HG02588 (cell line): Measurements from ENCODE around the gene CBFA2T2.
"Not testable (repeated sequence)": the region's sequence is repeated elsewhere in the genome, so short reads cannot be mapped to it uniquely, and the experiment has no call there.

Experiments
- ATAC-seq: cut with Tn5 transposase; IDR thresholded peaks from one replicate; pipeline ENCODE4 v1.9.1; 2021; ENCODE audit warnings: mild to moderate bottlenecking, moderate library complexity; ENCODE audit not compliant: unreplicated experiment

Gene CBFA2T2

DNA sequence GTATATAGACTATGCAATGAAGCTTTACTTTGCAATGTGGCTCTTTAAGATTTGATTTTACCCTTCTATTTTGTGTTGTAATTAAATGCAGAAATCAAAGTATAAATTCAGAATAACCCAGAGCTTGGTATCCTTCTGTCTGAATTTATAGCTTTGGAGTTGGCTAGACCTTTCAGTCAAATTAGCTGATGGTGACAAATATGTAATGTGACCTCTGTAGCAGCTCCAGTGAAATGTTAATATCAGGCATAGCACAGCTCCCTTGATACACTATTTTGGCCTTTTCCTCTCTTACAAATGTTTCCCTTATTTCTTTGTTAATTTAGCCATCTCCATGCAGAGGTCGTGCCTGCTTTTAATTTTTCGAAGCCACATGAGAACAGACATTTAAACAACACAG, 11.1 kb downstream of the CBFA2T2 start:
- ATAC-seq = no peak

DNA sequence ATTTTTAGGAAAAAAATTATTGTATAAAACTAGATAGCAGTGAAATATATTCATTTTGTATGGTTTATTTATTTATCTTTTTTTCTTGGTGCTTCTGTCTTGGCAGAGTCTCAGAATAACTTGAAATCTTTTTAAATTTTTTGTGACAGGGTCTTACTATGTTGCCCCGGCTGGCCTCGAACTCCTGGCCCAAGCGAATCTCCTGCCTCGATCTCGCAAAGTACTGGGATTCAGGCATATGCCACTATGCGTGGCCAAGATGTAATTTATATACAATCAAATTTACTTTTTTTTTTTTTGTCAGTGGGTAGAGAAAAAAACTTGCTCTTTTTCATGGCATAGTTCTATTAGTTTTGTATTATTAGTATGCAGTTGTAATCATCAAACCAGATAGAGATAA, 13.7 kb downstream of the CBFA2T2 start:
- no peak for ATAC-seq

DNA sequence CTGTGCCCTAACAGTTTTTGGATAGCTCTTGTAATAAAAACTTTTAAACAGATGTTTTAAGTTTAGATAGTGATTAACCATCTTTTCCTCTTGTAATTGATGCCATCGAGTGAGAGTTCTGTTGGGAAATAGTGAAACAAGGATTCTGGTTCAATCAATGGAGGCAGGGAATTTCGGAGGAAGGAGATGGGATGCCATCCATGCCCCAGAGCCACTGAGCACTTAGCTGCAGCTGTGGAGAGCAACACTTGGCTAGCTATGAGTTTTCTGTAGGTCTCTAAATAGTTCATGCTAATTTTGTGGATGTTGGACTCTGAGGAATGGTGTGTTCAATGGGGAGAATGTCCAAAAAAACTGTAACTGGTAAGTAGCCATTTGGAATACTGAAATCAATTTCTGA, 16.7 kb downstream of the CBFA2T2 start:
- ATAC-seq = no peak

DNA sequence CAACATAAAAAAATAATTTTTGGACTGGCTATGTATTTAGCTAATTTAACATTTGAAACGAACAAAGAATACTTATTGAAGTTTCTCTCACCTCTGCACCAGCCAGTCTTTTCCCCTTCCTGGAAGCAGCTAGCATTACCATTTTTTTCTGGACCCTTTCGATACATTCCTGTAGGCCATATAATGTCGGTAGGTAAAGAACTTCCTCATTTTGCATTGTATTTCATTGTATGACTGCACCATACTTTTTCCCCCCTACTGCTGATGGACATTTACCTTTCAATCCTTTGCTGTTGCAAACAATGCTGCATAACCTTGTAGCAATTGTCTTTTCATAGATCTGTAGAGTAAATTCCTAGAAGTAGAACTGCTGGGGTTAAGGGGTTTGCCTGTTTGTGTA, 17.6 kb downstream of the CBFA2T2 start:
- ATAC-seq = no peak

DNA sequence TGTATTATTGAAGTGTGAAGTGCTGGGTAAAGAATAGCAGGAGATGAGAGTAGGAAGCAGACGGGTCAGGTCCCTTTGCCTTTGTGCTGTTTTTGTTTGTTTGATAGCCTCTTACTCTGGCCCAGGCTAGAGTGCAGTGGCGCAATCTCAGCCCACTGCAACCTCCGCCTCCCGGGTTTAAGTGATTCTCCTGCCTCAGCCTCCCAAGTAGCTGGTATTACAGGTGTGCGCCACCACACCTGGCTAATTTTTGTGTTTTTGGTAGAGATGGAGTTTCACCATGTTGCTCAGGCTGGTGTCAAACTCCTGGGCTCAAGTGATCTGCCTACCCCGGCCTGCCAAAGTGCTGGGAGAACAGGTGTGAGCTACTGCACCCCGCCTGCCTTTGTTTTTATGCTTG, 18.1 kb downstream of the CBFA2T2 start:
- not testable (repeated sequence) for ATAC-seq

DNA sequence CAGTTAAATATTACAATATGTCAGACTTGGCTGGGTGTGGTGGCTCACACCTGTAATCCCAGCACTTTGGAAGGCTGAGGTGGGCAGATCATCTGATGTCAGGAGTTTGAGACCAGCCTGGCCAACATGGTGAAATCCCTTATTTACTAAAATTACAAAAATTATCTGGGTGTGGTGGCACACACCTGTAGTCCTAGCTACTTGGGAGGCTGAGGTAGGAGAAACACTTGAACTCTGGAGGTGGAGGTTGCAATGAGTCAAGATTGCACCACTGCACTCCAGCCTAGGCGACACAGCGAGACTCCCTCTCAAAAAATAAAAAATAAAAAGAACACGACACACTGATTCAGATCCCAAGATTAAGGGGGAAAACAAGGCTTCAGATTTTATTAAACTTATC, 19.2 kb downstream of the CBFA2T2 start:
- ATAC-seq = not testable (repeated sequence)

DNA sequence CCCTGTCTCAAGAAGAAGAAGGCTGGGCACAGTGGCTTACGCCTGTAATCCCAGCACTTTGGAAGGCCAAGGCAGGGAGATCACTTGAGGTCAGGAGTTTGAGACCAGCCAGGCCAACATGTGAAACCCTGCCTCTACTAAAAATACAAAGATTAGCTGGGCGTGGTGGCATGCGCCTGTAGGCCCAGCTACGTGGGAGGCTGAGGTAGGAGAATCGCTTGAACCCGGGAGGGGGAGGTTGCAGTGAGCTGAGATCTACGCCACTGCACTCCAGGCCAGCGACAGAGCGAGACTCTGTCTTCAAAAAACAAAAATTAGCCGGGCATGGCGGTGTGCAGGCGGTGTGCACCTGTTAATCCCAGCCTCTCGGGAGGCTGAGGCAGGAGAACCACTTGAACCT, 22.0 kb downstream of the CBFA2T2 start:
- ATAC-seq = not testable (repeated sequence)

DNA sequence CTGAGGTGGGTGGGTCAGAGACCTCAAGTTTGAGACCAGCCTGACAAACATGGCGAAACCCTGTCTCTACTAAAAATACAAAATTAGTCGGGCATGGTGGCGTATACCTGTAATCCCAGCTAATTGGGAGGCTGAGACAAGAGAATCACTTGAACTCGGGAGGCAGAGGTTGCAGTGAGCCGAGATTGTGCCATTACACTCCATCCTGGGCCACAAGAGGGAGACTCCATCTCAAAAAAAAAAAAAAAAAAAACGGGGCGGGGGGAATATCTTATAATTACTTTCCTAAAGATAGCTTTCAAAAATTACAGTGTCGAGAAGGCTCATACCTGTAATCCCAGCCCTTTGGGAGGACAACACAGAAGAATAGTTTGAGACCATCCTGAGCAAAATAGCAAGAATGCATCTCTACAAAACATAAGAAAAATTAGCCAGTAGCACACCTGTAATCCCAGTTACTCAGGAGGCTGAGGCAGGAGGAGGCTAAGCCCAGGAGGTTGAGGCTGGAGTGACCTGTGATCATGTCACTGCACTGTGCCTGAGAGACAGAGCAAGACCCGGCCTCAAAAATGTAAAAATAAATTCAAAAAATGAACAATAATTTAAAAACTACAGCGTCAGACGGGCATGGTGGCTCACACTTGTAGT, 25.8 kb downstream of the CBFA2T2 start:
- ATAC-seq = no peak

DNA sequence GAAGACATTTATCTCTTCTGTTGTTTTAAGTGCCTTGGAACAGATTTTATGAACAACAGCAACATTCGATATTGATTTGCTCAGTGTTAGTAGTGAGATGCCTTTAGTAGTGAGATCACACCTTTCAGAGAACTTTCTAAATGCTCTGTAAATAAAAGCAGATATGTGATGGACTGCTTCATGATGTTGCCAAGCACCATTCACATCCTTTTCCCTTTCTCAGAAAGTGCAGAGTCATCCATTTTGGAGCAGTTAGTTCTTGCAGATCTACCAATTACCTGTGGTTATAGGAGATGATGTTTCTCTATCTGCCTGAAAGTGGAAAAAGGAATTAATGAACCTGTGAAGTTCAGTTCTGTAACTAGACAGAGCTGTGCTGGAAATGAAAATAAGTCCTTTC, 27.0 kb downstream of the CBFA2T2 start:
- no peak for ATAC-seq

DNA sequence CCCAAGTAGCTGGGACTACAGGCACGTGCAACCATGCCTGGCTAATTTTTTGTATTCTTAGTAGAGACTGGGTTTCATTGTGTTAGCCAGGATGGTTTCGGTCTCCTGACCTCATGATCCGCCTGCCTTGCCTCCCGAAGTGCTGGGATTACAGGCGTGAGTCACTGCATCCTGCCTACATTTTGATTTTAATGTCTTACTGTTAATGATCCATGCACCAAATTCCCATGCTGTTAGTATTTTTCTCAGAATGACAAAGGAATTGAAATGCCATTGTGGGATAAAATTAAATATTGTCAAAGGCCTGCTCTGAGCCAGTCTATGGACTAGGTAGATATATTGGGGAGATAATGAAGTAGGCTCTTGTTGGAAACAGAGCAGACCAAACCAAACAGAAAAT, 28.2 kb downstream of the CBFA2T2 start:
- no peak for ATAC-seq

DNA sequence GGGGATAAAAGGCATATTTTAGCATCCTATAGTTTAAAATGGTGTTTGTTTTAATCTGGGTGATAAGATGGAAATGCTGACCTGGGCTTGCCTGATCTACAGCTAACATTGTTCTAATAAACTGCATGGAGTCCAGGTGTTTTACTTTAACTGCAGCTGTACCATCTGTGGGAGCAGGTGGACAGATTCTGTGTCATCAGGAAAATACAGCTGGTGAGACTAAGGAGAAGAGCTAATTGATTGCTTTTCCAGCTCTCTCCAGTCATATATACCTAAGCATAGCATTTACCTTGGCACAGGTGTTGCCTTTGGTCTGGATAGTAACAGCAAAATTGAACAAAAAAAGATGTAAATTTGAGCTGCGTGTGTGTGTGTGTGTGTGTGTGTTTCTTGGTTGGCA, 31.6 kb downstream of the CBFA2T2 start:
- no peak for ATAC-seq

DNA sequence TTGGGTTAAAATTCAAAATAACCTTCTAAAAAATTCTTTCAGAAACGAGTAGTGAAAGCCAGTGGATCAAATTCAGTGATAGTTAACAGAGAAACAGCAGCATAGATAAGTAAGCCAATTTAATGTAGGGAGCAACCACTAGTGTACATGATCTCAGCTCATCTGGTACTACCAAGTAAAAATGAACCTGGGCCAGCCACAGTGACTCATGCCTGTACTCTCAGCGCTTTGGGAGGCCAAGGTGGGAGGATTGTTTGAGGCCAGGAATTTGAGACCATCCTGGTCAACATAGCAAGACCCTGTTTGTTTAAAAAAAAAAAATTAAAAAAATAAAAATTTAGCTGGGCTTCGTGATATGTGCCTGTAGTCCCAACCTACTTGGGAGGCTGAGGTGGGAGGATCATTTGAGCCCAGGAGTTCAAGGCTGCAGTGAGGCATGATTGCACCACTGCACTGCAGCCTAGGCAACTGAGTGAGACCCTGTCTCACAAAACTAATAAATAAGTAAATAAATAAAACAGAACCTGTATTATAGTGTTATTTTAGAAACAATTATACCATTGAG, 32.4 kb downstream of the CBFA2T2 start:
- no peak for ATAC-seq

DNA sequence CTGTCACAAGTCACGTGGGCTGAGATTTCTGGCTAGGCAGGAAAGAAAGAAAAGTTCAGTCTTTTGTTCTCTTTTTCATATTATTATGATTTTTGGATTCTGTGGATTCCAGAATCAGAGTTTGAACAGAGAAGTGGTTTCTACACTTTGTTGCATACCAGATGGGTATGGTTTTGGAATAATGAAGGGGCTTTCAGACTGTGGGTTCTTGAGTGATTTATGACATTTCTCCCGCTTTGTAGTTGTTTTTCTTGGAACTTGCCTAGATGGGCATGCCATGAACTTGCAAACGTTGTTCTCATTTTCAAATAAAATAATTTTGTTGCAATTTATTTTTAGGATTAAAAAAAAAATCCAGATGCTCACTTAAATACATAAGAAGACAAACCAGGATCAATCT, 34.4 kb downstream of the CBFA2T2 start:
- no peak for ATAC-seq

DNA sequence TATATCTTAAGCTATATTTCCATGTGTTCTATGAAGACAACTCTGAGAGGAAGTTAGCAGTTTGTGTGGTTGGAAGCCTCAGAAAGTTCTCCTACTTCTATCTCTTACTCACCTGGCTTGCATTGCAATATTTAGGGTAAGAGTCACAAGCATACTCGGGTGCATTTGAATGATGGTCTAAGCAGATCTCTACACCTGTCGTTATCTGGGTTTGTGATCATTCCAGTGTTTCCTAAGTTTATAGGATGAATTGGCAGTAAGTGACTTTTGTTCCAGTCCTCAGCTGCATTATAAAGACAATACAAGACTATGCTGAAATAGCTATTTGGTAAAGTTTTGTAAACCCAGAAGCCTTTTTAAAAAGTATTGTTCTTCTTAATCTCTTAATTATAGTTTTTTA, 36.9 kb downstream of the CBFA2T2 start:
- ATAC-seq = no peak

DNA sequence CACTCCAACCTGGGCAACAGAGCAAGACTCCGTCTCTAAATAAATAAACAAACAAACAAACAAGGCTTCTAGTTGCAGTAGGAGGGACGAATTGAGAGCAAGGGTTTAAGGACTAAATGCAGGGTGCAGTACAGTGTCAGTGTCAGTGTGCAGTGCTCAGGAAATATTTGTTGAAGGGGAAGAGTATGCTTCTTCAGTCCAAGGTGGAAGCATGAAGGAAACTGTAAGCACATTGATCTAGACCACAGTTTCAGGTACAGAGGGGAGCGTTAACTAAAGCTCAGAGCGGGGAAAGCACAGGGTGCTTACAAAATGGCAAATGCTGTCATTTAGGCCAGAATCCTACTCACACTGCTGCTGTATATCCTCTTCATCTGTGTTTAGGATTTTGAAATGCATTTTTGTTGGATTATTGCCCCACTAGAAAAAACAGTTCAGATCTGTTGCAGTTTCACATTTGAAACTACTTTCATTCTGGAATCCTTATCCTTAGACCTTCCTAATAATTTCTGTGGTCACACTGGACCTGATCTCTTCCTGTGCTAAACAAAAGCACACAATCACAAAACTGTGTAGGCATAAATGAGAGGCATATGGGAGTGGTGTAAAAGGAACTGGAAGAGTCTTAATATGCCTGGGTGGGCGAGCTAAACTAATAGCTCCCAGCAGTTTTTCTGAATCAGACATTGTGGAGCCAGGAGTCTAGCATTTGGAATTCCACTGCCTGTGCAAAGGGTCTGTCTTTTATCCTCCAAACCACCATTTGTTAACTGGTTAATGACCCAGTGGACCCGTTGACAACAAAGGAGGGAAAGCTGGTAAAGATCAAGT, 41.4 kb downstream of the CBFA2T2 start:
- no peak for ATAC-seq

DNA sequence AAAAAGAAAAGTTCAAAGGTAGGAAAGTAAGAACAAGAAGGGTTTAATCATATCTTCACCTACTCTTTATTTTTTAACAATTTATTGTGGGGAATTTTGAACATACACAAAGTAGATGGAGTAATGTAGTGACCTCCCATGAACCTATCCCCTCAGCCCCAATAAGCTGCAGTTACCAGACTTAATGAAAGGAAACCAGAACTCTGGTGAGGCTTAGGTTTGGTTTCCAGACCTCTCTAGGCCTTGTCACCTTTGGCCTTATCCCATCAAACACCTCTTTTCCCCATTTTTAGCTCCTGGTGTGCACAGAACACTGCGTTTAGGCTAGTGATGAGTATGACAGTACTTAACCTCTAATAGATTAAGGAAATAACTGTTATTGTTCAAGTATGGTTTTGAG, 42.0 kb downstream of the CBFA2T2 start:
- no peak for ATAC-seq

DNA sequence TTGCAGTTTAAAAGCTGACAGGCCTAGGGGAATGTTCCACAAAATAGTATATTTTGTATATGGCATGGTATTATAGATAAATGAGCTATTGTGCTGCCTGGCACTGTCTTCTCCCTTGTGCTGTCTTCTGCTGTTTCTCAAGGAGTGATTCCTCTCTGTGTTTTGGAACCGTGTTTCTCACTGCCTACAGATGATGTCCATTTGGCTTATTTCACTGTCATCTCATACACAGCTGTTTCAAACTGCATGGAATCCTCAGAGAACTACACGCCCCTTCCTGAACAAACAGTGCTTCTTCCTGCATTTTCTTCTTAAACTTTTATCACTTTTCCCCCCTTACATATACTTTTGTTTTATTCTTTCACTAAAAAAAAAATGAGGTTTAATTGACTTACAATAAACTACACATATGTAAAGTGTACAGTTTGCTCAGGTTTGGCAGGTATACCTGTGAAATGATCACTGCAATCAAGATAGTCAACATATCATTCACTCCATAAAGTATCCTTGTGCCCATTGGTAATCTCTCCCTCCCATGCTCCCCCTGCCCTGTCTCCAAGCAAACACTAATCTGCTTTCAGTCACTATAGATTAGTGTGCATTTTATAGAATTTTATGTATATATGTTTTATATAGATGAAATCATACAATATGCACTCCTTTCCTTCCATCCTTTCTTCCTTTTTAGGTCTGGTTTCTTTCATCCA, 43.0 kb downstream of the CBFA2T2 start:
- ATAC-seq = no peak

DNA sequence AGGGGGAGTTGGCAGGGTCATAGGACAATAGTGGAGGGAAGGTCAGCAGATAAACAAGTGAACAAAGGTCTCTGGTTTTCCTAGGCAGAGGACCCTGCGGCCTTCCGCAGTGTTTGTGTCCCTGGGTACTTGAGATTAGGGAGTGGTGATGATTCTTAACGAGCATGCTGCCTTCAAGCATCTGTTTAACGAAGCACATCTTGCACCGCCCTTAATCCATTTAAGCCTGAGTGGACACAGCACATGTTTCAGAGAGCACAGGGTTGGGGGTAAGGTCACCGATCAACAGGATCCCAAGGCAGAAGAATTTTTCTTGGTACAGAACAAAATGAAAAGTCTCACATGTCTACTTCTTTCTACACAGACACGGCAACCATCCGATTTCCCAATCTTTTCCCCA, 45.8 kb downstream of the CBFA2T2 start:
- ATAC-seq = not testable (repeated sequence)

DNA sequence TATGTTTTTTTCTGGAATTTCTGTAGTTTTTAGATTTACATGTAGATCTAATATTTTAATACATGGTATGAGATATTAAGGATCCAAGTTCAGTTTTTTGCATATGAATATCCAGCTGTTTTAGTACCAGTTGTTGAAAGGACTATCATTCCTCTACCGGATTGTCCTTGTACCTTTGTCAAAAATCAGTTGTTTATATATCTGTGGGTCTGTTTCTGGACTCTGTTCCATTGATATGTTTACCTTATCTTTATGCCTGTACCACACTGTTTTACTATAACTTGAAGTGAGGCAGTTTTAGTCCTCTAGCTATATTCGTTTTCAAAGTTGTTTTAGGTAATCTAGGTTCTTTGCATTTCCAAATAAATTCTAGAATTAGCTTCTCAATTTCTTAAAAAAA, 47.7 kb downstream of the CBFA2T2 start:
- no peak for ATAC-seq

DNA sequence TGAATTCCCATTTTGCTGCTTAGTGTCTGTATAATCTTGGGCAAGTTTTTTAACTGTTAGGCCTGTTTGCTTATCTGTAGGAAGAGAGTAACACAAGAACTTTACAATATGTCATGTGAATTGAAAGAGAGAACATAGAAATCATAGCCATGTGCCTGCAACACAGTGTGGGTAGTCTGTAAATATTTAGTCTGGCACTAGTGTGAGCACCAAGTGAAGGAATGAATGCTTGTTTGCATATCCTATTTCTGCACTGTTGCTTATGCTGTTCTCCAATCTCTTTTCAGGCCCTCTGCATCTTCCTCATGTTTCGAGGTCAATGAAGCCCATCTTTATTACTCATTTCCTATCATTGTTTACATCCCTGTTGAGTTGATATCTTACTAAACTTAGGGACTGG, 49.2 kb downstream of the CBFA2T2 start:
- ATAC-seq = no peak

DNA sequence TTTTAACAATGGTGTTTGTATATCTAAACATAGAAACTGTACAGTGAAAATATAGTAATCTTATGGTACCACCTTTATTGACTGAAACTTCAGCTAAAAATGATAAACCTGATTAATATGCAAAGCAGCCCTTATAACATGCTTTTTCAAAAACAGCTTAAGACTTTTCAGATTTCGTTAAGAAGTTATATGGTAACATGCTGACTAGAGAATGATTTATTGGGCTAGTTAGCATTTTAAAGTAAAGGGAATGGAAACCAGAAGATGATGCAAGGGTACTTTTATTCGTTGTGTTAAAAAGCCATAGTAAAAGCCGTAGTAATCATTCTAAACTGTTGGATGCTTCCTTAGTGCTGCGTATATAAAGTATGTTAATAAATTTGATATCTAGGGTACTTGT, 50.5 kb downstream of the CBFA2T2 start:
- no peak for ATAC-seq

DNA sequence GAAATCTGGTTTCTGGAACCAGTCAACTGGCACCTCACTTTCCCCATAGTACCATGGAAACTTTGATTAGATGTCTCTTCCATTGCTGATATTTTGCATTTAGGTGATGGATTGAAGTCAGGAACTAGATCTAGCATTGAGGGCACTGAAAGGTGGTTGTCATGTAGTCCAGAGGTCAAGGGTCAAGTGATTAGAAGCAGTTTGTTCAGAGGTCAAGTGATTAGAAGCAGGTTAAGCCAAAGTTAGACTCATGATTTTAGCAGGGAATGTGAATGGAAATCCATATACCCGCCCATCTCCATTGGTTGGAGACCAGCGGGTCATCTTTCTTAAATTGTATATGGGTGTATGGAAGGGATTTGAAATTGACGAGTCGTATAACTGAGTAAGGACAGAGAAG, 51.2 kb downstream of the CBFA2T2 start:
- ATAC-seq = no peak
